K562 (cell line): Measurements from ENCODE around the gene RIMOC1. TPM values are rescaled to one million over a fixed set of nuclear protein-coding genes. Genes with fewer than 3 reads are reported as not detected.

Experiments
- CAMTA2 ChIP-seq: fragments of 250-450 bp; sonication (Bioruptor Pico); conservative IDR thresholded peaks from 2 replicates; pipeline ENCODE4 v1.5.1; 2022
- CEBPG ChIP-seq, 3 experiments: fragments of 200-800 bp in 1 of 3; sonication (Bioruptor generic) in 1 of 3; sonication (generic) in 1 of 3; formaldehyde crosslinking in 1 of 3; IDR thresholded peaks in 2 of 3; conservative IDR thresholded peaks in 1 of 3; 2 replicates each; pipeline versions ENCODE4 v1.6.1 to v1.8.0; 2016 to 2022; ENCODE audit warnings: missing compliant biosample characterization in 2 of 3, missing genetic modification characterization in 2 of 3, mild to moderate bottlenecking in 1 of 3, missing genetic modification reagents in 1 of 3
- DLX4 ChIP-seq: fragments of 250-450 bp; sonication (Bioruptor Pico); IDR thresholded peaks from 2 replicates; pipeline ENCODE4 v1.6.1; 2021; ENCODE audit warnings: mild to moderate bottlenecking
- DMBX1 ChIP-seq: fragments of 250-450 bp; sonication (Bioruptor Pico); IDR thresholded peaks from 2 replicates; pipeline ENCODE4 v1.8.0; 2022; ENCODE audit warnings: inconsistent platforms, mild to moderate bottlenecking, moderate library complexity, borderline replicate concordance
- E2F3 ChIP-seq: fragments of 250-450 bp; sonication (Bioruptor Pico); IDR thresholded peaks from 2 replicates; pipeline ENCODE4 v1.4.0; 2020; ENCODE audit warnings: mild to moderate bottlenecking
- GABPA ChIP-seq: fragments of 200-800 bp; sonication (Bioruptor generic); conservative IDR thresholded peaks from 2 replicates; pipeline ENCODE4 v1.6.1; 2016; ENCODE audit warnings: low read depth, missing genetic modification characterization, missing compliant biosample characterization
- HCFC1 ChIP-seq: IDR thresholded peaks from 2 replicates; pipeline ENCODE4 v1.6.1; 2012; ENCODE audit warnings: low read depth, low read length, improper control_type of control experiment
- HDGF ChIP-seq: fragments of 450-650 bp; IDR thresholded peaks from 2 replicates; pipeline ENCODE4 v1.6.1; 2016
- HNRNPLL ChIP-seq: fragments of 200-400 bp; formaldehyde crosslinking; IDR thresholded peaks from 2 replicates; pipeline ENCODE4 v1.6.1; 2017; ENCODE audit warnings: low read length, low read depth, mild to moderate bottlenecking; ENCODE audit not compliant: poor library complexity, severe bottlenecking
- LEF1 ChIP-seq: fragments of 450-650 bp; IDR thresholded peaks from 2 replicates; pipeline ENCODE4 v1.6.1; 2016; ENCODE audit warnings: mild to moderate bottlenecking
- NFE2 ChIP-seq: IDR thresholded peaks from 2 replicates; pipeline ENCODE4 v1.6.1; 2014; ENCODE audit warnings: antibody characterized with exemption, low read depth
- NR3C1 ChIP-seq: sonication (generic); formaldehyde crosslinking; IDR thresholded peaks from 2 replicates; pipeline ENCODE4 v1.8.1; 2022; ENCODE audit warnings: missing genetic modification reagents
- PCBP2 ChIP-seq: fragments of 200-400 bp; formaldehyde crosslinking; IDR thresholded peaks from 2 replicates; pipeline ENCODE4 v1.6.1; 2018; ENCODE audit warnings: low read length, low read depth, mild to moderate bottlenecking, moderate library complexity; ENCODE audit not compliant: poor library complexity, severe bottlenecking
- TEAD2 ChIP-seq: fragments of 450-650 bp; IDR thresholded peaks from 2 replicates; pipeline ENCODE4 v1.6.1; 2016; ENCODE audit warnings: missing genetic modification characterization, control low read depth, missing compliant biosample characterization
- ZNF408 ChIP-seq: fragments of 250-450 bp; sonication (Bioruptor Pico); IDR thresholded peaks from 2 replicates; pipeline ENCODE4 v1.4.0; 2020; ENCODE audit warnings: low read depth, mild to moderate bottlenecking, moderate library complexity
- polyA plus RNA-seq, 8 experiments: library from polyadenylated mRNA; depleted of rRNA in 4 of 8; stranded (reverse) in 5 of 8; unstranded in 3 of 8; fragments of >200 nt; fragmentation: Nextera tagmentation in 2 of 8; fragmentation: Illumina TruSeq in 1 of 8; extraction: Ambion mirVana in 2 of 8; extraction: Trizol in 1 of 8; gene quantifications; 2 replicates each; pipeline versions ENCODE4 v1.2.1 to v1.2.3, GENCODE V29; 2011 to 2014; ENCODE audit warnings: inconsistent platforms in 1 of 8, missing spikeins in 1 of 8
- total RNA-seq, 7 experiments: library from RNA; depleted of rRNA in 6 of 7; stranded (reverse); fragments of >200 nt in 6 of 7; fragmentation: Illumina TruSeq in 2 of 7; extraction: Trizol in 2 of 7; gene quantifications; 2 replicates each; pipeline versions ENCODE4 v1.2.1 to v1.2.3, GENCODE V29; 2011 to 2021; ENCODE audit warnings: low replicate concordance in 1 of 7
- TF ChIP-seq, protein P1 (sequence below): fragments of 200-600 bp; sonication (generic); IDR thresholded peaks from one replicate; pipeline ENCODE4 v1.6.1; 2012; ENCODE audit warnings: mild to moderate bottlenecking, low read depth, low read length, inconsistent platforms

Gene RIMOC1
- total and polyA plus RNA-seq, 9 of the 15 experiments (the other 6 are each of a cell fraction or from before 2014, with no cell fraction given), result 11.6 to 63.1 (median 30.8) TPM

DNA sequence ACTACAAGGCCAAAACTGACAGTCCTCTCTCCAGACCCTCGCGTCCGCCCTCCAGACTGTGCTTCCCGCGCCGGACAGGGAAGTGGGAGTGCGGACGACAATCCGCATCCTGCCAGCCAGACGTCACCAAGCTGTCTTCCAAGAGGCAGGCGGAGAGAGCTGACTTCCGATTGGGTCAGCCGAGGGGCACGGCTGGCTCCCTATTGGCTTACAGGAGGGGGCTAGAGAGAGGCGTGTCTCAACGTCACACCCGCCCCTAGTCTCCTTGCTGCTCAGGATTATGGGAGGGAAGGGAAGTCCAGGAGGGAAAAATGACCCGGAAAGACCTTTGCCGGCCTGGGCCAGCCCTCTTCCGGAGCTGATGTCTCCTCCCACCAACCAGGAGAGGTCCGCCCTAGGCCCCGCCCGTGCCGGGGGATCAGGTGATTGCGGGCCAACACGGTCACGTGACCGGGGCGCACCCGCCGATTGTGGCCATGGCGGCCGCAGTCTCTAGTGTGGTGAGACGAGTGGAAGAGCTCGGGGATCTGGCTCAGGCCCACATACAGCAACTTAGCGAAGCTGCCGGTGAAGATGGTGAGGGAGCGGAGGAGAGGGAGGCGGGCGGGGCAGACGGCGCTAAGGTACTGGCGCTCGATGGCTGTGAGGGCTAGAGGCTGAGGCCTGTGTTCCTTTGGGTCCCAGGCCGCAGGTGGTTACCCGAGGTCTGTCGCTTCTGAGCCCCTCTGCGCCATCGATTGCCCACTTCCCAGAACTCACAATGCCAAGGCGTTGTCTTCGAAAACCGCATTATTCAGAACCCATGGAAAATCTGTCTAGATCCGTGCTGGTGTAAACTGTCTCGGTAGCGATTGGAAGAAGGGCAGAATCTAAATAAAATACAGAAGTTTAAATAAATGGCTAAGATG lies at the start of gene RIMOC1 (continued):
- TF ChIP-seq HCFC1, result peak; percentile 61
- no peak for TF ChIP-seq NR3C1 (CRISPR knock-in tag)
- peak; percentile 85 for TF ChIP-seq LEF1
- TF ChIP-seq ZNF408 (CRISPR knock-in tag), result no peak
- no peak for TF ChIP-seq DLX4 (CRISPR knock-in tag)
- TF ChIP-seq PCBP2, result no peak
- TF ChIP-seq HNRNPLL, result peak; percentile 52
- no peak for TF ChIP-seq NFE2
- TF ChIP-seq E2F3 (CRISPR knock-in tag), result peak; percentile 89
- TF ChIP-seq GABPA (tag), result peak; percentile 95
- no peak for TF ChIP-seq CEBPG (CRISPR knock-in tag; IDR thresholded peaks at IDR 0.05)
- TF ChIP-seq CEBPG (tag; conservative IDR thresholded peaks at IDR 0.05 in 1 of 2, IDR thresholded peaks at IDR 0.05 in 1 of 2), result no peak
- TF ChIP-seq TEAD2 (tag), result no peak
- peak; percentile 60; the same call in 1 of the 2 replicates for TF ChIP-seq DMBX1 (CRISPR knock-in tag)
- no peak for TF ChIP-seq HDGF
- TF ChIP-seq, protein P1, sequence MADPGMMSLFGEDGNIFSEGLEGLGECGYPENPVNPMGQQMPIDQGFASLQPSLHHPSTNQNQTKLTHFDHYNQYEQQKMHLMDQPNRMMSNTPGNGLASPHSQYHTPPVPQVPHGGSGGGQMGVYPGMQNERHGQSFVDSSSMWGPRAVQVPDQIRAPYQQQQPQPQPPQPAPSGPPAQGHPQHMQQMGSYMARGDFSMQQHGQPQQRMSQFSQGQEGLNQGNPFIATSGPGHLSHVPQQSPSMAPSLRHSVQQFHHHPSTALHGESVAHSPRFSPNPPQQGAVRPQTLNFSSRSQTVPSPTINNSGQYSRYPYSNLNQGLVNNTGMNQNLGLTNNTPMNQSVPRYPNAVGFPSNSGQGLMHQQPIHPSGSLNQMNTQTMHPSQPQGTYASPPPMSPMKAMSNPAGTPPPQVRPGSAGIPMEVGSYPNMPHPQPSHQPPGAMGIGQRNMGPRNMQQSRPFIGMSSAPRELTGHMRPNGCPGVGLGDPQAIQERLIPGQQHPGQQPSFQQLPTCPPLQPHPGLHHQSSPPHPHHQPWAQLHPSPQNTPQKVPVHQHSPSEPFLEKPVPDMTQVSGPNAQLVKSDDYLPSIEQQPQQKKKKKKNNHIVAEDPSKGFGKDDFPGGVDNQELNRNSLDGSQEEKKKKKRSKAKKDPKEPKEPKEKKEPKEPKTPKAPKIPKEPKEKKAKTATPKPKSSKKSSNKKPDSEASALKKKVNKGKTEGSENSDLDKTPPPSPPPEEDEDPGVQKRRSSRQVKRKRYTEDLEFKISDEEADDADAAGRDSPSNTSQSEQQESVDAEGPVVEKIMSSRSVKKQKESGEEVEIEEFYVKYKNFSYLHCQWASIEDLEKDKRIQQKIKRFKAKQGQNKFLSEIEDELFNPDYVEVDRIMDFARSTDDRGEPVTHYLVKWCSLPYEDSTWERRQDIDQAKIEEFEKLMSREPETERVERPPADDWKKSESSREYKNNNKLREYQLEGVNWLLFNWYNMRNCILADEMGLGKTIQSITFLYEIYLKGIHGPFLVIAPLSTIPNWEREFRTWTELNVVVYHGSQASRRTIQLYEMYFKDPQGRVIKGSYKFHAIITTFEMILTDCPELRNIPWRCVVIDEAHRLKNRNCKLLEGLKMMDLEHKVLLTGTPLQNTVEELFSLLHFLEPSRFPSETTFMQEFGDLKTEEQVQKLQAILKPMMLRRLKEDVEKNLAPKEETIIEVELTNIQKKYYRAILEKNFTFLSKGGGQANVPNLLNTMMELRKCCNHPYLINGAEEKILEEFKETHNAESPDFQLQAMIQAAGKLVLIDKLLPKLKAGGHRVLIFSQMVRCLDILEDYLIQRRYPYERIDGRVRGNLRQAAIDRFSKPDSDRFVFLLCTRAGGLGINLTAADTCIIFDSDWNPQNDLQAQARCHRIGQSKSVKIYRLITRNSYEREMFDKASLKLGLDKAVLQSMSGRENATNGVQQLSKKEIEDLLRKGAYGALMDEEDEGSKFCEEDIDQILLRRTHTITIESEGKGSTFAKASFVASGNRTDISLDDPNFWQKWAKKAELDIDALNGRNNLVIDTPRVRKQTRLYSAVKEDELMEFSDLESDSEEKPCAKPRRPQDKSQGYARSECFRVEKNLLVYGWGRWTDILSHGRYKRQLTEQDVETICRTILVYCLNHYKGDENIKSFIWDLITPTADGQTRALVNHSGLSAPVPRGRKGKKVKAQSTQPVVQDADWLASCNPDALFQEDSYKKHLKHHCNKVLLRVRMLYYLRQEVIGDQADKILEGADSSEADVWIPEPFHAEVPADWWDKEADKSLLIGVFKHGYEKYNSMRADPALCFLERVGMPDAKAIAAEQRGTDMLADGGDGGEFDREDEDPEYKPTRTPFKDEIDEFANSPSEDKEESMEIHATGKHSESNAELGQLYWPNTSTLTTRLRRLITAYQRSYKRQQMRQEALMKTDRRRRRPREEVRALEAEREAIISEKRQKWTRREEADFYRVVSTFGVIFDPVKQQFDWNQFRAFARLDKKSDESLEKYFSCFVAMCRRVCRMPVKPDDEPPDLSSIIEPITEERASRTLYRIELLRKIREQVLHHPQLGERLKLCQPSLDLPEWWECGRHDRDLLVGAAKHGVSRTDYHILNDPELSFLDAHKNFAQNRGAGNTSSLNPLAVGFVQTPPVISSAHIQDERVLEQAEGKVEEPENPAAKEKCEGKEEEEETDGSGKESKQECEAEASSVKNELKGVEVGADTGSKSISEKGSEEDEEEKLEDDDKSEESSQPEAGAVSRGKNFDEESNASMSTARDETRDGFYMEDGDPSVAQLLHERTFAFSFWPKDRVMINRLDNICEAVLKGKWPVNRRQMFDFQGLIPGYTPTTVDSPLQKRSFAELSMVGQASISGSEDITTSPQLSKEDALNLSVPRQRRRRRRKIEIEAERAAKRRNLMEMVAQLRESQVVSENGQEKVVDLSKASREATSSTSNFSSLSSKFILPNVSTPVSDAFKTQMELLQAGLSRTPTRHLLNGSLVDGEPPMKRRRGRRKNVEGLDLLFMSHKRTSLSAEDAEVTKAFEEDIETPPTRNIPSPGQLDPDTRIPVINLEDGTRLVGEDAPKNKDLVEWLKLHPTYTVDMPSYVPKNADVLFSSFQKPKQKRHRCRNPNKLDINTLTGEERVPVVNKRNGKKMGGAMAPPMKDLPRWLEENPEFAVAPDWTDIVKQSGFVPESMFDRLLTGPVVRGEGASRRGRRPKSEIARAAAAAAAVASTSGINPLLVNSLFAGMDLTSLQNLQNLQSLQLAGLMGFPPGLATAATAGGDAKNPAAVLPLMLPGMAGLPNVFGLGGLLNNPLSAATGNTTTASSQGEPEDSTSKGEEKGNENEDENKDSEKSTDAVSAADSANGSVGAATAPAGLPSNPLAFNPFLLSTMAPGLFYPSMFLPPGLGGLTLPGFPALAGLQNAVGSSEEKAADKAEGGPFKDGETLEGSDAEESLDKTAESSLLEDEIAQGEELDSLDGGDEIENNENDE, result no peak
- TF ChIP-seq CAMTA2 (CRISPR knock-in tag), result no peak
